Measurements from ENCODE around the gene RNASE11. TPM values are rescaled to one million over a fixed set of nuclear protein-coding genes. Genes with fewer than 3 reads are reported as not detected.

The RNASE11 gene
- total RNA-seq, 1 experiment from 2014 or later = not detected

GRCh38 chr14:20631880-20632389 lies 44.1 kb upstream of the RNASE11 start:
- no TSS peak for BruUV-seq (replicated peaks)
- peaks cover 10% of the 10 kb centered on the region for H3K4me1 ChIP-seq (ENCODE audit: insufficient read depth, low read length, poor library complexity, severe bottlenecking)
- ChIA-PET POLR2A (ENCODE audit: low non-redundant PET) (no interaction called here), CTCF (interaction anchor here (0.7 kb wide), 1 partner anchor 10 kb away, joined by 11 read pairs; no protein-coding TSS in a partner anchor)
- H3K27me3 ChIP-seq (replicated peaks; ENCODE audit: insufficient read depth, low read depth, low read length, poor library complexity) = peaks cover 6% of the 10 kb centered on the region
- intact Hi-C loops (cut with micrococcal nuclease; ENCODE audit: unreplicated experiment) = loop anchor here (1.0 to 2.0 kb wide), 5 partner anchors 23 to 339 kb away; partner anchors contain the start of gene PARP2
- H3K9me3 ChIP-seq (ENCODE audit: low read depth, low read length, poor library complexity, severe bottlenecking) = no peaks in the 10 kb centered on the region
- H3K36me3 ChIP-seq (ENCODE audit: insufficient read depth, low read length, poor library complexity, severe bottlenecking) = no peaks in the 10 kb centered on the region
- DNase-seq (ENCODE audit: low spot score) = peak; percentile 45
- H3K4me3 ChIP-seq (ENCODE audit: low read depth, low read length, poor library complexity, severe bottlenecking) = peak overlapping the region; percentile 58
- no peak overlapping the region for H3K27ac ChIP-seq (ENCODE audit: low read depth, low read length, poor library complexity, severe bottlenecking)
- TF ChIP-seq CTCF (conservative IDR thresholded peaks at IDR 0.05; ENCODE audit: low read depth, low read length) (no peak), EZH2 (IDR thresholded peaks at IDR 0.05; ENCODE audit: borderline replicate concordance, low read depth, low read length, poor library complexity, severe bottlenecking) (no peak)

GRCh38 chr14:20631023-20631879 lies 43.5 kb upstream of the RNASE11 start:
- Histone ChIP-seq H3K9me3 (ENCODE audit: low read depth, low read length, poor library complexity, severe bottlenecking) (no peaks in the 10 kb centered on the region), H3K27ac (ENCODE audit: low read depth, low read length, poor library complexity, severe bottlenecking) (no peak overlapping the region), H3K4me1 (ENCODE audit: insufficient read depth, low read length, poor library complexity, severe bottlenecking) (peaks cover 10% of the 10 kb centered on the region), H3K36me3 (ENCODE audit: insufficient read depth, low read length, poor library complexity, severe bottlenecking) (no peaks in the 10 kb centered on the region), H3K27me3 (replicated peaks; ENCODE audit: insufficient read depth, low read depth, low read length, poor library complexity) (peaks cover 6% of the 10 kb centered on the region), H3K4me3 (ENCODE audit: low read depth, low read length, poor library complexity, severe bottlenecking) (peak overlapping the region; percentile 58)
- no TSS peak for BruUV-seq (replicated peaks)
- ChIA-PET POLR2A (ENCODE audit: low non-redundant PET) (no interaction called here), CTCF (interaction anchor here (0.7 kb wide), 1 partner anchor 340 kb away, joined by 3 read pairs; no protein-coding TSS in a partner anchor)
- DNase-seq (ENCODE audit: low spot score) = peak; percentile 85
- no peak for TF ChIP-seq CTCF (conservative IDR thresholded peaks at IDR 0.05; ENCODE audit: low read depth, low read length)
- no peak for TF ChIP-seq EZH2 (IDR thresholded peaks at IDR 0.05; ENCODE audit: borderline replicate concordance, low read depth, low read length, poor library complexity, severe bottlenecking)
- intact Hi-C loops (cut with micrococcal nuclease; ENCODE audit: unreplicated experiment) = loop anchor here (1.0 to 2.0 kb wide), 3 partner anchors 22 to 288 kb away; partner anchors contain the start of gene PARP2

DNA sequence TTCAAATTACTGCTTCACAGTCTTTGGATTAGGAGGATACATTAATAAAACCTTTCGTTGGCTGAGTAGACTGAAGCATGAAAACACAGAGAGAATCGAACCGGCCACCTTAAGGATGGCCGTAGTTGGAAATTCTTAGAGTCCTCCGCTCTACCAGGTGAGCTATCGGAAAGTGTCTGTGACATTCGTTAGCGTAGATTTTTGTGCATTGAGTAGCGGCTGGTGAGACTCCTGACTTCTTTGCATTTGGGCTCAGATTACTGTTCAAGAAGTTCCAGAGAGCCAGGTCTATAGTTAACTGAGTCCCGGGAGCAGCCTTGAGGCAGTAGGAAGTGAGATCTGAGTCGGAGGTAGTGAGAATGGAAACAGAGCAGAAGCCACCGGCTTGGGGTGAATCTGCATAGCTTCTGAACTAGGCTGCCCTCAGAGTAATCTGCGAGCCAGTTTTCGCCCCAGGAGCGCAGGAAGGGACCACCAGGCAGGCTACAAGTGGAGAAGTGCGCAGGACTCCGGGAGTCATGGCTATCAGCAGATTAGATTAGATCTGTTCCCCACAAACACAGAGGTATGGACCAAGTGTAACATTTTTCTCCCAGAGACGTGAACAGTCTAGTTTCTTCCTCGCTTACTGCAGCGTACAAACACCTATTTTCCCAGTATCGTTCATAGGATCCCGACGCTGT lies 42.7 kb upstream of the RNASE11 start:
- Histone ChIP-seq H3K4me3 (ENCODE audit: low read depth, low read length, poor library complexity, severe bottlenecking) (peak overlapping the region; percentile 58), H3K9me3 (ENCODE audit: low read depth, low read length, poor library complexity, severe bottlenecking) (no peaks in the 10 kb centered on the region), H3K36me3 (ENCODE audit: insufficient read depth, low read length, poor library complexity, severe bottlenecking) (no peaks in the 10 kb centered on the region), H3K4me1 (ENCODE audit: insufficient read depth, low read length, poor library complexity, severe bottlenecking) (peaks cover 10% of the 10 kb centered on the region), H3K27me3 (replicated peaks; ENCODE audit: insufficient read depth, low read depth, low read length, poor library complexity) (peaks cover 6% of the 10 kb centered on the region), H3K27ac (ENCODE audit: low read depth, low read length, poor library complexity, severe bottlenecking) (no peak overlapping the region)
- DNase-seq (ENCODE audit: low spot score) = peak; percentile 72
- POLR2A ChIA-PET (ENCODE audit: low non-redundant PET) = no interaction called here
- no TSS peak for BruUV-seq (replicated peaks)
- TF ChIP-seq EZH2 (IDR thresholded peaks at IDR 0.05; ENCODE audit: borderline replicate concordance, low read depth, low read length, poor library complexity, severe bottlenecking) = no peak
- TF ChIP-seq CTCF (conservative IDR thresholded peaks at IDR 0.05; ENCODE audit: low read depth, low read length) = no peak
- CTCF ChIA-PET = interaction anchor here (0.7 kb wide), 1 partner anchor 340 kb away, joined by 3 read pairs; no protein-coding TSS in a partner anchor
- intact Hi-C loops (cut with micrococcal nuclease; ENCODE audit: unreplicated experiment) = loop anchor here (1.0 to 2.0 kb wide), 3 partner anchors 21 to 288 kb away; partner anchors contain the start of gene PARP2

Measured in A673 (cell line).